Right lobe of liver (tissue), 6 donors: ENCODE measurements around the gene ADARB1. TPM values are rescaled to one million over a fixed set of nuclear protein-coding genes. Genes with fewer than 3 reads are reported as not detected.

ENCODE experiments used
- ATAC-seq, 4 donors: fragments of 200-7000 bp; cut with Tn5 transposase; one replicate each; pipeline ENCODE4 v1.9.1; 2020; ENCODE audit warnings: mild to moderate bottlenecking in 4 of 4, moderate library complexity in 4 of 4
- DNase-seq, 3 donors: peaks; one replicate each; pipeline ENCODE4 v3.0.0-alpha.2; 2020
- H3K27ac ChIP-seq, 3 donors: fragments of 200-600 bp; one replicate each; pipeline ENCODE4 v1.8.0; 2022
- H3K27me3 ChIP-seq, 2 donors: fragments of 200-600 bp; one replicate each; pipeline ENCODE4 v1.8.0; 2022
- H3K36me3 ChIP-seq, 4 donors: fragments of 200-600 bp; sonication (generic) in 1 of 4; one replicate each; pipeline versions ENCODE4 v1.5.1 to v1.8.0; 2017 to 2022; ENCODE audit warnings: control low read depth in 1 of 4
- H3K4me1 ChIP-seq, 4 donors: fragments of 200-600 bp; sonication (generic) in 1 of 4; one replicate each; pipeline versions ENCODE4 v1.5.1 to v1.8.0; 2017 to 2022; ENCODE audit warnings: control low read depth in 1 of 4
- H3K4me3 ChIP-seq, 3 donors: fragments of 200-600 bp; one replicate each; pipeline ENCODE4 v1.8.0; 2022
- H3K9me3 ChIP-seq, 4 donors: fragments of 200-600 bp; sonication (generic) in 1 of 4; one replicate each; pipeline versions ENCODE4 v1.5.1 to v1.8.0; 2017 to 2022; ENCODE audit warnings: control low read depth in 1 of 4
- CTCF ChIP-seq, 4 donors: fragments of 200-600 bp in 3 of 4; fragments of 450-650 bp in 1 of 4; IDR thresholded peaks; one replicate each; pipeline versions ENCODE4 v1.5.1 to v1.8.0; 2016 to 2022; ENCODE audit warnings: antibody characterized with exemption in 4 of 4, mild to moderate bottlenecking in 2 of 4
- POLR2A ChIP-seq: fragments of 450-650 bp; IDR thresholded peaks from one replicate; pipeline ENCODE4 v1.6.1; 2017; ENCODE audit warnings: antibody characterized with exemption, mild to moderate bottlenecking
- WGBS: methylation state at CpG from one replicate; pipeline ENCODE4 v1.1.6; 2018; ENCODE audit warnings: low coverage, low lambda C conversion rate; ENCODE audit not compliant: insufficient coverage; ENCODE audit errors: missing lambda C conversion rate; 5-methylcytosine and 5-hydroxymethylcytosine counted together
- intact Hi-C, 2 donors: fragments of 100-400 bp; cut with DNase I; formaldehyde crosslinking; loops; one replicate each; pipeline versions ENCODE4 v1.11.2 to v1.14.1; 2022
- total RNA-seq, 6 experiments: library from RNA; depleted of rRNA in 2 of 6; stranded (reverse); fragments of >200 nt in 2 of 6; fragmentation: NEBNext Ultra II Directional in 3 of 6; extraction: Animal tissue kit (Norgen Biotek cat#: 25700) in 3 of 6; gene quantifications; one replicate each; pipeline versions ENCODE4 v1.1.0 to v1.2.4, GENCODE V29; 2016 to 2023
- donor health status: DM: no; HTN: yes; CAD: no.
- donor health status: DM: no; HTN: no; CAD: no.
- donor health status: DM: no; HTN: no; CAD: no.
- donor health status: DM: no; HTN: yes; CAD: no.
- donor health status: DM: no; HTN: yes; CAD: no.

Gene ADARB1
- total RNA-seq, 6 experiments from 2014 or later = 4.7 to 9.9 (median 8.6) TPM

GRCh38 chr21:45177039-45177438 is 102.7 kb downstream of the ADARB1 start:
- intact Hi-C loops = no loop called here
- ATAC-seq (no peak), DNase-seq (no peak)
- Histone ChIP-seq H3K9me3 (no peaks in the 10 kb centered on the region), H3K4me1 (no peaks in the 10 kb centered on the region), H3K27ac (no peak overlapping the region), H3K4me3 (no peak overlapping the region), H3K36me3 (peaks cover 0 to 2% (median 0%) of the 10 kb centered on the region in 4 donors), H3K27me3 (no peaks in the 10 kb centered on the region)
- 100% methylated on average over 2 of the region's 6 CpGs for WGBS
- TF ChIP-seq CTCF (IDR thresholded peaks at IDR 0.05) (no peak), POLR2A (no peak)

DNA sequence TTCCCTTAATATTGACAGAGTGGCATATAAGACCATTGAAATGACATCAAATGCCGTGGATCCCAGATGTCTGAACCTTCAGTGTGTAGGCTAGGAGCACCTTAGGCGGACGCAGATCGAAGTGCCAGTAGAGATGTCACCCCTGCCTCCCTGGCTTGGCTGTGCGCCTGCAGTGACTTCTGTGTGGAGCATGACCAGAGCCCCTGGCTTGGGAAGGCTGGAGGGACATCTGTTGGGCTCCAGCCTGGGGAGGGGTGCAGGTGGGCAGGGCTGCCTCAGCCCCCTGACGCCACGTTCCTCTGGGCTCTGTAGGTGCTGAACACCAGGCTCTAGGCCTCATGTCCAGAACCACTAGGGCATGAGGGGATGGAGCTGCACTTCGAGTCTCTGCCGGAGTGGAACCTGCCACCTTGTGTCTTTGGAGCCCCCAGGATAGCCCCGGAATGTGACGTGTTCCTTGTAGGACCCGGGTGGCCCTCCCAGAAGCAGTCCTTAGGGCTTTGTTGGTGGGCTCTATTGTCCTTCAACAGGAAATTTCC is 103.8 kb downstream of the ADARB1 start:
- TF ChIP-seq CTCF (IDR thresholded peaks at IDR 0.05) (no peak), POLR2A (no peak)

GRCh38 chr21:45178971-45179370 is 104.6 kb downstream of the ADARB1 start:
- ATAC-seq (no peak), DNase-seq (no peak)
- no peak for TF ChIP-seq POLR2A
- TF ChIP-seq CTCF (IDR thresholded peaks at IDR 0.05) = no peak
- Histone ChIP-seq H3K4me3 (no peak overlapping the region), H3K9me3 (no peaks in the 10 kb centered on the region), H3K27ac (no peak overlapping the region), H3K36me3 (peaks cover 0 to 2% (median 0%) of the 10 kb centered on the region in 4 donors), H3K4me1 (no peaks in the 10 kb centered on the region), H3K27me3 (no peaks in the 10 kb centered on the region)
- WGBS = 67% methylated on average over 3 of the region's 11 CpGs
- intact Hi-C loops = no loop called here

More for the DNA sequence above, 103.8 kb downstream of the ADARB1 start:
- H3K9me3 ChIP-seq = no peaks in the 10 kb centered on the region
- WGBS = 93% methylated on average over 4 of the region's 12 CpGs
- peaks cover 0 to 2% (median 0%) of the 10 kb centered on the region in 4 donors for H3K36me3 ChIP-seq
- no peaks in the 10 kb centered on the region for H3K27me3 ChIP-seq
- ATAC-seq (no peak), DNase-seq (no peak)
- H3K27ac ChIP-seq = no peak overlapping the region
- H3K4me1 ChIP-seq = no peaks in the 10 kb centered on the region
- intact Hi-C loops = no loop called here
- H3K4me3 ChIP-seq = no peak overlapping the region

DNA sequence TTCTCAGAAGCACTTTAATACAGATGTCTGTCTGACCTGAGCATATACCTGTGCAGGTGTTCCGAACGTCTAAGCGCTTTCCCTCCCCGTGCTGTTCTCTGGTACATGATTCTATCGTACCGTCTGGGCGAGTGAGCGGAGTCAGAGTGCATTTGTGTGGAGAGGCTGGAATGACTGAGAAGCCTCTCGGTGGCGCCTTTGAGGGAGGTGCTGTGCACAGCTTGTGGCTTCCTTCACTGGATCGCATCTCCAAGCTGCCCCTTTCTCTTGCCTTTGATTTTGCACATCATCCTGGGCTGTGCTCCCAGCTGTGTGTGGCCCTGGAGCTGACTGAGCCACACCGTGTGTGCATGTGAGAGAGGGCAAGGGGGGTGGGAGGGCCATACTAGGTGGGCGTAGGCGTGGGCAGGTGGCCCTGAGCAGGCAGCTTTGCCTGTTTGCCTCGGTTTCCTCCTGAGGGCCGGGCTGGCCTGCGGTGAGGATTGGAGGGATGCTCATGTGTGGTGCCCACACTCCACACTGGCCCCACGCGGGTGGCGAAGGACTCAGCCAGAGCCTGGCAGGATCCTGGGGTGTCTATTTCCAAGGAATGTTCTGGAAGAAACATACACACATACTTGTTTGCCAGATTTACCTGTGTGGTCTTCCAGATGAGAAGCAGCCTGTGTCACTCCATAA is 105.3 kb downstream of the ADARB1 start:
- no peak overlapping the region for H3K4me3 ChIP-seq
- no peak for DNase-seq
- no peak overlapping the region for H3K27ac ChIP-seq
- peak in 1 of 4 donors; percentile 23 for ATAC-seq
- H3K4me1 ChIP-seq = no peaks in the 10 kb centered on the region
- H3K36me3 ChIP-seq = peaks cover 0 to 2% (median 0%) of the 10 kb centered on the region in 4 donors
- H3K9me3 ChIP-seq = no peaks in the 10 kb centered on the region
- no peak for TF ChIP-seq CTCF (IDR thresholded peaks at IDR 0.05)
- TF ChIP-seq POLR2A = no peak
- WGBS = 90% methylated on average over 7 of the region's 20 CpGs
- intact Hi-C loops = no loop called here
- no peaks in the 10 kb centered on the region for H3K27me3 ChIP-seq
